ENCODE results near the gene GCNA.

Gene GCNA

GRCh38 chrX:71619986-71620385 lies 41.7 kb downstream of the GCNA start:
- H3K36me3 ChIP-seq (ENCODE audit: control insufficient read depth, insufficient read depth, low read length): no peaks in the 10 kb centered on the region
- H3K9ac ChIP-seq (ENCODE audit: low read length): no peak overlapping the region
- H3K27me3 ChIP-seq (ENCODE audit: control insufficient read depth, insufficient read depth, low read length): no peaks in the 10 kb centered on the region
- H3K9me3 ChIP-seq (ENCODE audit: control insufficient read depth, low read length): no peaks in the 10 kb centered on the region
- no peak overlapping the region for H3K4me3 ChIP-seq (ENCODE audit: low read length)
- peaks cover 38% of the 10 kb centered on the region for H3K4me1 ChIP-seq (ENCODE audit: control insufficient read depth, insufficient read depth, low read length)

- no peak overlapping the region for H3K4me3 ChIP-seq (ENCODE audit: low read length)
- no peaks in the 10 kb centered on the region for H3K36me3 ChIP-seq (ENCODE audit: control insufficient read depth, insufficient read depth, low read length)
- H3K9ac ChIP-seq (ENCODE audit: low read length): peak overlapping the region; percentile 8
- peaks cover 46% of the 10 kb centered on the region for H3K4me1 ChIP-seq (ENCODE audit: control insufficient read depth, insufficient read depth, low read length)
- H3K9me3 ChIP-seq (ENCODE audit: control insufficient read depth, low read length): no peaks in the 10 kb centered on the region
- no peaks in the 10 kb centered on the region for H3K27me3 ChIP-seq (ENCODE audit: control insufficient read depth, insufficient read depth, low read length)
Observed at GRCh38 chrX:71621603-71622002, 43.4 kb downstream of the GCNA start.

GRCh38 chrX:71622032-71622575 lies 43.9 kb downstream of the GCNA start:
- Histone ChIP-seq H3K36me3 (ENCODE audit: control insufficient read depth, insufficient read depth, low read length) (no peaks in the 10 kb centered on the region), H3K9ac (ENCODE audit: low read length) (peak overlapping the region; percentile 8), H3K27me3 (ENCODE audit: control insufficient read depth, insufficient read depth, low read length) (no peaks in the 10 kb centered on the region), H3K9me3 (ENCODE audit: control insufficient read depth, low read length) (no peaks in the 10 kb centered on the region), H3K4me3 (ENCODE audit: low read length) (no peak overlapping the region), H3K4me1 (ENCODE audit: control insufficient read depth, insufficient read depth, low read length) (peaks cover 47% of the 10 kb centered on the region)

- H3K4me3 ChIP-seq (ENCODE audit: low read length): no peak overlapping the region
- peak overlapping the region; percentile 68 for H3K9ac ChIP-seq (ENCODE audit: low read length)
- no peaks in the 10 kb centered on the region for H3K36me3 ChIP-seq (ENCODE audit: control insufficient read depth, insufficient read depth, low read length)
Observed at GRCh38 chrX:71622576-71623450, 44.6 kb downstream of the GCNA start.

GRCh38 chrX:71623714-71624113 lies 45.5 kb downstream of the GCNA start:
- Histone ChIP-seq H3K9me3 (ENCODE audit: control insufficient read depth, low read length) (no peaks in the 10 kb centered on the region), H3K4me3 (ENCODE audit: low read length) (no peak overlapping the region), H3K36me3 (ENCODE audit: control insufficient read depth, insufficient read depth, low read length) (no peaks in the 10 kb centered on the region), H3K9ac (ENCODE audit: low read length) (no peak overlapping the region), H3K27me3 (ENCODE audit: control insufficient read depth, insufficient read depth, low read length) (no peaks in the 10 kb centered on the region), H3K4me1 (ENCODE audit: control insufficient read depth, insufficient read depth, low read length) (peaks cover 40% of the 10 kb centered on the region)

More at GRCh38 chrX:71622576-71623450, 44.6 kb downstream of the GCNA start:
- Histone ChIP-seq H3K4me1 (ENCODE audit: control insufficient read depth, insufficient read depth, low read length) (peaks cover 42% of the 10 kb centered on the region), H3K27me3 (ENCODE audit: control insufficient read depth, insufficient read depth, low read length) (no peaks in the 10 kb centered on the region), H3K9me3 (ENCODE audit: control insufficient read depth, low read length) (no peaks in the 10 kb centered on the region)

GRCh38 chrX:71625471-71625870 lies 47.2 kb downstream of the GCNA start:
- Histone ChIP-seq H3K9me3 (ENCODE audit: control insufficient read depth, low read length) (no peaks in the 10 kb centered on the region), H3K36me3 (ENCODE audit: control insufficient read depth, insufficient read depth, low read length) (no peaks in the 10 kb centered on the region), H3K4me1 (ENCODE audit: control insufficient read depth, insufficient read depth, low read length) (peaks cover 40% of the 10 kb centered on the region), H3K27me3 (ENCODE audit: control insufficient read depth, insufficient read depth, low read length) (no peaks in the 10 kb centered on the region), H3K4me3 (ENCODE audit: low read length) (no peak overlapping the region), H3K9ac (ENCODE audit: low read length) (no peak overlapping the region)

GRCh38 chrX:71626576-71626975 lies 48.3 kb downstream of the GCNA start:
- no peak overlapping the region for H3K4me3 ChIP-seq (ENCODE audit: low read length)
- peaks cover 39% of the 10 kb centered on the region for H3K4me1 ChIP-seq (ENCODE audit: control insufficient read depth, insufficient read depth, low read length)
- no peaks in the 10 kb centered on the region for H3K36me3 ChIP-seq (ENCODE audit: control insufficient read depth, insufficient read depth, low read length)
- H3K27me3 ChIP-seq (ENCODE audit: control insufficient read depth, insufficient read depth, low read length): no peaks in the 10 kb centered on the region
- no peak overlapping the region for H3K9ac ChIP-seq (ENCODE audit: low read length)
- no peaks in the 10 kb centered on the region for H3K9me3 ChIP-seq (ENCODE audit: control insufficient read depth, low read length)

- Histone ChIP-seq H3K4me1 (ENCODE audit: control insufficient read depth, insufficient read depth, low read length) (peaks cover 27% of the 10 kb centered on the region), H3K9ac (ENCODE audit: low read length) (no peak overlapping the region), H3K4me3 (ENCODE audit: low read length) (no peak overlapping the region), H3K9me3 (ENCODE audit: control insufficient read depth, low read length) (no peaks in the 10 kb centered on the region), H3K36me3 (ENCODE audit: control insufficient read depth, insufficient read depth, low read length) (no peaks in the 10 kb centered on the region), H3K27me3 (ENCODE audit: control insufficient read depth, insufficient read depth, low read length) (no peaks in the 10 kb centered on the region)
Observed at GRCh38 chrX:71627588-71628404, 49.6 kb downstream of the GCNA start.

- Histone ChIP-seq H3K4me3 (ENCODE audit: low read length) (no peak overlapping the region), H3K9me3 (ENCODE audit: control insufficient read depth, low read length) (no peaks in the 10 kb centered on the region), H3K27me3 (ENCODE audit: control insufficient read depth, insufficient read depth, low read length) (no peaks in the 10 kb centered on the region), H3K36me3 (ENCODE audit: control insufficient read depth, insufficient read depth, low read length) (no peaks in the 10 kb centered on the region), H3K9ac (ENCODE audit: low read length) (no peak overlapping the region), H3K4me1 (ENCODE audit: control insufficient read depth, insufficient read depth, low read length) (peaks cover 14% of the 10 kb centered on the region)
Observed at GRCh38 chrX:71629467-71629866, 51.2 kb downstream of the GCNA start.

- no peaks in the 10 kb centered on the region for H3K4me1 ChIP-seq (ENCODE audit: control insufficient read depth, insufficient read depth, low read length)
- H3K9ac ChIP-seq (ENCODE audit: low read length): no peak overlapping the region
- no peaks in the 10 kb centered on the region for H3K9me3 ChIP-seq (ENCODE audit: control insufficient read depth, low read length)
- H3K36me3 ChIP-seq (ENCODE audit: control insufficient read depth, insufficient read depth, low read length): no peaks in the 10 kb centered on the region
- H3K4me3 ChIP-seq (ENCODE audit: low read length): no peak overlapping the region
- H3K27me3 ChIP-seq (ENCODE audit: control insufficient read depth, insufficient read depth, low read length): no peaks in the 10 kb centered on the region
Observed at GRCh38 chrX:71632923-71633657, 54.9 kb downstream of the GCNA start.

GRCh38 chrX:71634366-71634765 lies 56.1 kb downstream of the GCNA start:
- Histone ChIP-seq H3K27me3 (ENCODE audit: control insufficient read depth, insufficient read depth, low read length) (no peaks in the 10 kb centered on the region), H3K9ac (ENCODE audit: low read length) (no peak overlapping the region), H3K9me3 (ENCODE audit: control insufficient read depth, low read length) (no peaks in the 10 kb centered on the region), H3K4me1 (ENCODE audit: control insufficient read depth, insufficient read depth, low read length) (no peaks in the 10 kb centered on the region), H3K4me3 (ENCODE audit: low read length) (no peak overlapping the region), H3K36me3 (ENCODE audit: control insufficient read depth, insufficient read depth, low read length) (no peaks in the 10 kb centered on the region)
